Dedifferentiated amniotic fluid mesenchymal stem cell (primary cell): ENCODE measurements around the gene MRTO4.
"Not testable (repeated sequence)": the region's sequence is repeated elsewhere in the genome, so short reads cannot be mapped to it uniquely, and the experiment has no call there.

Experiments used
- DNase-seq: peaks from one replicate; pipeline ENCODE4 v3.0.0-alpha.2; 2016; ENCODE audit errors: extremely low spot score

Gene MRTO4

GRCh38 chr1:19269427-19270342, 18.1 kb downstream of the MRTO4 start:
- DNase-seq: not testable (repeated sequence)

GRCh38 chr1:19270343-19270730, 18.7 kb downstream of the MRTO4 start:
- not testable (repeated sequence) for DNase-seq

- no peak for DNase-seq
Observed at GRCh38 chr1:19272064-19272463, 20.5 kb downstream of the MRTO4 start.

DNA sequence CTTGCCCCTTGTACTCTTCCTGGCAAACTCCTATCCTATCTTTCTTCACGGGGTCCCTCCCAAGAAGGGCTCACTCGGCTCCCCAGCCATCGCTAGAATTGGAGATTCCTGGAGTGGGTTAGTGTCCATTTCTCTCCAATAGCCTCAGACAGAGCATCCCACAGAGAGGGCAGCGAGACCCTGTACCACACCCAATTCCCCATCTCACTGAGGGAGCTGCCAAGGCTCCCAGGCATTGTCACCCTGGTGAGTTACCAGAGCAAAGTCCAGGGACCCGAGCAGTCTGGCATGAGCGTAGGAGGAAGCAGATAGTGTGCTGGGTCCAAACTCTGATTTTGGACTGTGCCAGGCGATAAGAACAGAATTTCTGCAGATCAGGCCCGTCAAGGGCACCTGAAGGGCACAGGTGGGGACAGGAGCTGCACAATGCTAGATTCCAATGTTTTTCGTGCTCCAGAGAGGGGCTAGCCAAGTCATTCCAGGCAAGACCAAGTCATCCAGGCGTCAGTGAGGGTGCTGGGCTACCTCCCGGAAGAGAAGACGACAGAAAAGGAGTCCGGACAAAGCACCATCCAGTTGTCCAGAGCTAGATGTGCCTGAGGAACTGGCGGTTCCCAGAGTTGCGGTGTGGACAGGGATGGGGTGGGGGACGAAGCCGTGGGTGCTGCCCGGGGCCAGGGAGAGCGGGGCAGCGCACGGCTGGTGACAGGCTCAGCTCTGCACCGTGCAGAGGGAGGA, 21.7 kb downstream of the MRTO4 start:
- DNase-seq: no peak

DNA sequence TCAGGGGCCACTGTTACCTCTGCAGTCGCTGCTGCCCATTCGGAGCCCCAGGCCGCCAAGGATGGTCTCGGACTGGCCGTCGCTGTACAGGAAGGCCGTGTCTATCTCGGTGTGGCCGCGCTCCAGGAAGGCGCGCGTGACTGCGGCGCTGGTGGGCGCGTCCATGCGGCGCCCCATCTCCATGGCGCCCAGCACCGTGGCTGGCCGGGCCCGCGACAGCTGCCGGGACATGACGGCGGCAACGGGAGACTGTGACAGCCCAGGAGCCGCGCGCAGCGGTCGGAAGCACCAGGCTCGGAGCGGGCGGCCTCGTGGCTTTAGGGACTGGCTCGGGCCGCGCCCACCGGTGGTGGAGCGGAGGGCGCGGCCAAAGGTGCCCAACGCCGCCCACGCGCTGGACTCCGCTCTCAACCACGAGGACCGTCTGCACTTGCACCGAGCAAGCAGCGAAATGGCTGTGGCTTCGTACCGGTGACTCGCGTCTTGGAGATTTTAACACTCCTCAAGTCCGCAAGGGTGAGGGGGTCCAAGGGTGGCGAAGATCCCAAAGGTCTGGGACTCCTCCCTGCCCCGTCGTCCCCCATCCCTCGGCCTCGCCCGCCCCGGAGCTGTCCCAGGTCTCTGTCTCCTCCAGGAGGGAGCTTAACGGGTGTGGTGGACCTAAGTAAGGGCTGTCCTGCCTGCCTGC, 22.4 kb downstream of the MRTO4 start:
- not testable (repeated sequence) for DNase-seq

GRCh38 chr1:19274636-19275035, 23.0 kb downstream of the MRTO4 start:
- DNase-seq: no peak

GRCh38 chr1:19283891-19284290, 32.3 kb downstream of the MRTO4 start:
- DNase-seq: no peak

GRCh38 chr1:19284881-19285280, 33.3 kb downstream of the MRTO4 start:
- DNase-seq: no peak

DNA sequence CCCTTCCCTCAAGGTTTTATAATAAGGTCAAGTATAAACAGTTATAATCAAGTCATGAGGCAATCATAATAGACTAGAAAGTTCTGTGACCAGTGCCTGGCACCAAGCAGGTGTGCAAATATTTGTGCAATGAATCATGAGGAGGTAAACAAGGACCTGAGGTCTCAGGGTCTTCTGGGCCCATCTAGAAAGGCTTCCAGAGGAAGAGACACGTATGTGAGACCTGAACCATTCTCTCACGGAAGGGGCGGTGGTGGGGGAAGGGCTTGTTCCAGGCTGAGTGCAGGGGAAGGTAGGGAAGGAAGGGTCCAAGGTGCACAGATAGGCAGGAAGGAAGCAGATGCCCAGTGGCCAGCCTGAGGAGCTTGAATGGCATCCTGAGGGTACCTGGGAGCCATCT, 33.8 kb downstream of the MRTO4 start:
- DNase-seq: not testable (repeated sequence)

- DNase-seq: not testable (repeated sequence)
Observed at GRCh38 chr1:19285807-19286206, 34.2 kb downstream of the MRTO4 start.

- DNase-seq: no peak
Observed at GRCh38 chr1:19287436-19288185, 36.0 kb downstream of the MRTO4 start.

GRCh38 chr1:19288324-19289241, 37.0 kb downstream of the MRTO4 start, which contains the start of gene AKR7A3:
AKR7A3 (minus strand) TSS chr1:19288770; CDS start chr1:19288709, 61 bp downstream.
- DNase-seq: not testable (repeated sequence)

GRCh38 chr1:19289244-19289643, 37.6 kb downstream of the MRTO4 start:
- DNase-seq: no peak

GRCh38 chr1:19294638-19295037, 43.0 kb downstream of the MRTO4 start:
- no peak for DNase-seq

DNA sequence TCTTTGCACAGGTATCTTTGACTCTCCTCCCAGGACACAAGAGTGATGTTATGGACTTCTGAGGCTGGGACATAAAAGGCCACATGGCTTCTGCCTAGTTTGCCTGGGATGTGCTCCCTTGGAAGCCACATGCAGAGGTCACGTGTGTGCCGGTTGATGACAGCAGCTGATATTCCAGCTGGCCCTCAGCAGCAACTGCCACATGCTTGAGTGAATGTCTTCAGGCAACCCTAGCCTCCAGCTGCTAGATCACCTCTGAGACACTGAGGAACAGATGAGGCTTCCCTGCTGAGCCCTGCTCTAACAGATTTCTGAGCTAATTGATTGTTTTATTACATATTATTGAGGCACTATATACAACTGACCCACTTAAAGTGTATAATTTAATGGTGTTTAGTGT, 48.6 kb downstream of the MRTO4 start:
- DNase-seq: no peak

GRCh38 chr1:19304081-19304480, 52.5 kb downstream of the MRTO4 start:
- not testable (repeated sequence) for DNase-seq

GRCh38 chr1:19305880-19306279, 54.3 kb downstream of the MRTO4 start:
- DNase-seq: no peak

DNA sequence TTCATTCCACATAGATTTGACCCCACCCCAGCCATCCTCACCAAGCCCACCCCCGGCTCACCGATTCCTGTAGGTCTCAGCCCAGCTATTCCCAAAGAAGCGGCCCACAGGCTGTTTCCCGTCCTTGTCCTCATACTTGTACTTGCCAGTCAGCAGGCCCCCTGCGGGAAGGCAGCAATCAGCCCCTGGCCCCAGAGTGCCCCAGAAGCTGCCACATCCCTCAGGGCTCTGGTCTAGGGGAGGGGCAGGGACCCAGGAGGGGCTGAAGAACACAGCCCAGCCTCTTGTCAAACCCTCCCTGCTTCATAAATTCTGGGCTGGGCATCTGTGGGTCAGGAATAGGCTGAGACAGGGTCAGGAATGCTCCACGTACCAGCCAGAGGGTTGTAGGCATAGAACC, 55.3 kb downstream of the MRTO4 start:
- no peak for DNase-seq

DNA sequence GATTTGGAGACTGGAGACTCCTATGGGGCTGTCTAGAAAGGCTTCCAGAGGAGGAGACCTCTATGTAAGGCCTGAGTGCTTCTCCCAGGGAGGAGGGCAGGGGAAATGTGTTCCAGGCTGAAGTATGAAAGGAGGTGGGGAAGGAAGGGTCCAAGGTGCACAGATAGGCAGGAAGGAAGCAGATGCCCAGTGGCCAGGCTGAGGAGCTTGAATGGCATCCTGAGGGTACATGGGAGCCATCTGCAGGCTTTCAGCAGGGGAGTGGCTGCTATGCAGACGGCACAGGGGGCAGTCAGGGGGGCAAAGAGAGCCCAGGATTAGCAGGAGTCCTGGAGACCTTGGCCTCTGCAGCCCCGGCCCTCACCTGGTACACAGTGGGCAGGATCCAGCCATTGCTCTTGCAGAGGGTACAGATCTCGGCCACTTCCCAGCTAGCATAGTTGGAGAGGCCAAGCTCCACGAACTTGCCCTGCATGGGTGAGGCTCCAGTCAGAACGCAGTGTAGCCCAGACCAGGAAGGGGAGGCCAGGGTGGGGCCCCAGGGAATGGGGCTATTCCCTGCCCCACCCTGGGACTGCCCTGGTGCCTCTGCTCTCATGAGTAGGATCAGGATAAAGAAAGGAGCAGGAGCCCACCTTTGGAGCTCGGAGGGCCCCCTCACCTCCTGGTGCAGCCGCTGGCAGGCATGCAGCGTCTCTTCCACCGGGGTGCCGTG, 56.3 kb downstream of the MRTO4 start:
- DNase-seq: no peak

- DNase-seq: no peak
Observed at GRCh38 chr1:19308509-19308907, 56.9 kb downstream of the MRTO4 start.
